Liver (tissue), 9 donors: ENCODE measurements around the gene C6orf89. TPM values are rescaled to one million over a fixed set of nuclear protein-coding genes. Genes with fewer than 3 reads are reported as not detected.

Source experiments
- DNase-seq: peaks from one replicate; pipeline ENCODE4 v3.0.0-alpha.2; 2017; ENCODE audit warnings: low spot score
- H3K27ac ChIP-seq, 2 donors: one replicate each; pipeline ENCODE4 v1.7.0; 2013; ENCODE audit warnings: inconsistent platforms in 2 of 2, low read length in 2 of 2, control low read depth in 1 of 2, low read depth in 1 of 2, mild to moderate bottlenecking in 1 of 2
- H3K27me3 ChIP-seq, 4 donors: one replicate each; pipeline versions ENCODE4 v1.6.1 to v1.7.0; 2013; ENCODE audit warnings: low read length in 3 of 4, inconsistent platforms in 1 of 4, mild to moderate bottlenecking in 1 of 4, moderate library complexity in 1 of 4; ENCODE audit not compliant: control insufficient read depth in 4 of 4, insufficient read depth in 4 of 4
- H3K36me3 ChIP-seq, 4 donors: one replicate each; pipeline versions ENCODE4 v1.6.1 to v1.7.0; 2013; ENCODE audit warnings: low read length in 3 of 4, mild to moderate bottlenecking in 3 of 4, low read depth in 1 of 4, moderate library complexity in 1 of 4; ENCODE audit not compliant: control insufficient read depth in 4 of 4, insufficient read depth in 3 of 4
- H3K4me1 ChIP-seq, 4 donors: one replicate each; pipeline versions ENCODE4 v1.6.1 to v1.7.0; 2013; ENCODE audit warnings: low read length in 3 of 4, mild to moderate bottlenecking in 3 of 4, moderate library complexity in 1 of 4; ENCODE audit not compliant: control insufficient read depth in 4 of 4, insufficient read depth in 4 of 4
- H3K4me3 ChIP-seq, 3 donors: one replicate each; pipeline versions ENCODE4 v1.6.1 to v1.7.0; 2013; ENCODE audit warnings: low read length in 3 of 3, control low read depth in 1 of 3, low read depth in 1 of 3, mild to moderate bottlenecking in 1 of 3
- H3K9ac ChIP-seq, 2 donors: one replicate each; pipeline ENCODE4 v1.7.0; 2013; ENCODE audit warnings: low read length in 2 of 2, mild to moderate bottlenecking in 2 of 2, moderate library complexity in 2 of 2, control low read depth in 1 of 2, low read depth in 1 of 2
- H3K9me3 ChIP-seq, 4 donors: one replicate each; pipeline versions ENCODE4 v1.6.1 to v1.7.0; 2013; ENCODE audit warnings: low read length in 3 of 4; ENCODE audit not compliant: control insufficient read depth in 4 of 4
- ATF3 ChIP-seq: IDR thresholded peaks from 2 replicates; pipeline ENCODE4 v1.6.1; 2016; ENCODE audit warnings: antibody characterized with exemption
- CTCF ChIP-seq: fragments of 150-350 bp; IDR thresholded peaks from 2 replicates; pipeline ENCODE4 v1.5.1; 2017; ENCODE audit warnings: improper control_type of control experiment, low read depth, low read length; ENCODE audit not compliant: missing input control
- EGR1 ChIP-seq, 2 donors: IDR thresholded peaks; 2 replicates each; pipeline ENCODE4 v1.6.1; 2016 to 2018; ENCODE audit warnings: antibody characterized with exemption in 2 of 2, low read depth in 2 of 2
- FOXA1 ChIP-seq: IDR thresholded peaks from 2 replicates; pipeline ENCODE4 v1.6.1; 2016; ENCODE audit warnings: antibody characterized with exemption
- FOXA2 ChIP-seq: IDR thresholded peaks from 2 replicates; pipeline ENCODE4 v1.6.1; 2016; ENCODE audit warnings: antibody characterized with exemption
- GABPA ChIP-seq, 2 donors: IDR thresholded peaks in 1 of 2; conservative IDR thresholded peaks in 1 of 2; 2 replicates each; pipeline ENCODE4 v1.6.1; 2016; ENCODE audit warnings: antibody characterized with exemption in 2 of 2, mild to moderate bottlenecking in 1 of 2, moderate library complexity in 1 of 2
- HNF4A ChIP-seq, 2 donors: conservative IDR thresholded peaks; 2 replicates each; pipeline ENCODE4 v1.6.1; 2016; ENCODE audit warnings: antibody characterized with exemption in 2 of 2, mild to moderate bottlenecking in 2 of 2
- HNF4G ChIP-seq: IDR thresholded peaks from 2 replicates; pipeline ENCODE4 v1.6.1; 2016; ENCODE audit warnings: antibody characterized with exemption
- JUND ChIP-seq, 2 donors: IDR thresholded peaks; 2 replicates each; pipeline ENCODE4 v1.6.1; 2016; ENCODE audit warnings: antibody characterized with exemption in 2 of 2
- MAX ChIP-seq: IDR thresholded peaks from 2 replicates; pipeline ENCODE4 v1.6.1; 2016; ENCODE audit warnings: antibody characterized with exemption
- NR2F2 ChIP-seq: IDR thresholded peaks from 2 replicates; pipeline ENCODE4 v1.6.1; 2016; ENCODE audit warnings: antibody characterized with exemption
- RAD21 ChIP-seq, 2 donors: IDR thresholded peaks; 2 replicates each; pipeline ENCODE4 v1.6.1; 2016; ENCODE audit warnings: antibody characterized with exemption in 2 of 2, mild to moderate bottlenecking in 2 of 2
- REST ChIP-seq: IDR thresholded peaks from 2 replicates; pipeline ENCODE4 v1.6.1; 2016; ENCODE audit warnings: antibody characterized with exemption, mild to moderate bottlenecking
- RXRA ChIP-seq, 2 donors: IDR thresholded peaks; 2 replicates each; pipeline ENCODE4 v1.6.1; 2017 to 2018; ENCODE audit warnings: antibody characterized with exemption in 2 of 2, mild to moderate bottlenecking in 1 of 2
- SP1 ChIP-seq: IDR thresholded peaks from 2 replicates; pipeline ENCODE4 v1.6.1; 2018; ENCODE audit warnings: antibody characterized with exemption, mild to moderate bottlenecking
- TAF1 ChIP-seq: conservative IDR thresholded peaks from 2 replicates; pipeline ENCODE4 v1.6.1; 2016; ENCODE audit warnings: antibody characterized with exemption, mild to moderate bottlenecking
- YY1 ChIP-seq: IDR thresholded peaks from 2 replicates; pipeline ENCODE4 v1.6.1; 2016; ENCODE audit warnings: antibody characterized with exemption, mild to moderate bottlenecking
- ZBTB33 ChIP-seq: IDR thresholded peaks from 2 replicates; pipeline ENCODE4 v1.6.1; 2016; ENCODE audit warnings: antibody characterized with exemption
- WGBS: extraction: QIAGEN DNeasy Blood & Tissue Kit; methylation state at CpG from one replicate; pipeline ENCODE4 v1.1.7; 2013; 5-methylcytosine and 5-hydroxymethylcytosine counted together
- polyA plus RNA-seq, 2 donors: library from polyadenylated mRNA; stranded (reverse) in 1 of 2; unstranded in 1 of 2; fragments of 200-250 nt in 1 of 2; fragments of >200 nt in 1 of 2; fragmentation: Nextera tagmentation in 1 of 2; extraction: Ambion mirVana in 1 of 2; gene quantifications; one replicate each; pipeline versions ENCODE4 v1.2.1 to v1.2.3, GENCODE V29; 2013 to 2015
- total RNA-seq, 2 donors: library from RNA; depleted of rRNA; stranded (reverse); fragments of >200 nt; gene quantifications; one replicate each; pipeline ENCODE4 v1.2.3, GENCODE V29; 2014
- donor health status: healthy.
- donor health status: healthy.
- donor health status: healthy.
- donor health status: healthy.
- donor health status: healthy.

Gene C6orf89
- total and polyA plus RNA-seq, 4 donors = 14.0 to 27.2 (median 21.0) TPM

- Histone ChIP-seq H3K27ac (no peak within 1 kb of the TSS), H3K27me3 (no peaks in the 10 kb centered on the region), H3K4me3 (no peak within 1 kb of the TSS), H3K4me1 (no peaks in the 10 kb centered on the region), H3K9ac (no peak within 1 kb of the TSS), H3K9me3 (no peaks in the 10 kb centered on the region), H3K36me3 (no peaks in the 10 kb centered on the region)
- no peak for DNase-seq
- TF ChIP-seq YY1 (no peak), FOXA2 (no peak), HNF4G (no peak), REST (no peak), RAD21 (IDR thresholded peaks at IDR 0.05) (no peak), RXRA (IDR thresholded peaks at IDR 0.05) (no peak), SP1 (no peak), FOXA1 (no peak), MAX (no peak), EGR1 (IDR thresholded peaks at IDR 0.05; ENCODE audit: low read depth in 2 of 2) (no peak), NR2F2 (no peak), ZBTB33 (no peak), ATF3 (no peak)
- WGBS = 77% methylated on average over 14 of the region's 14 CpGs
These were observed 68.6 kb downstream of the C6orf89 start, which contains the start of gene PI16 for GRCh38 chr6:36954262-36954931. Gene PI16 (plus strand): TSS chr6:36954738. CDS start chr6:36954761, 23 bp downstream.

- no peak for DNase-seq
- no peaks in the 10 kb centered on the region for H3K9me3 ChIP-seq
- 67% methylated on average over 6 of the region's 6 CpGs for WGBS
- no peaks in the 10 kb centered on the region for H3K4me1 ChIP-seq
- H3K27ac ChIP-seq = no peak overlapping the region
- no peaks in the 10 kb centered on the region for H3K36me3 ChIP-seq
- H3K4me3 ChIP-seq = no peak overlapping the region
- no peak overlapping the region for H3K9ac ChIP-seq
- H3K27me3 ChIP-seq = no peaks in the 10 kb centered on the region
- TF ChIP-seq HNF4A (conservative IDR thresholded peaks at IDR 0.05) = no peak
- TF ChIP-seq RAD21 (IDR thresholded peaks at IDR 0.05) = no peak
- TF ChIP-seq EGR1 (IDR thresholded peaks at IDR 0.05; ENCODE audit: low read depth in 2 of 2) = no peak
- no peak for TF ChIP-seq TAF1
- TF ChIP-seq SP1 = no peak
- no peak for TF ChIP-seq CTCF
- TF ChIP-seq FOXA1 = no peak
- TF ChIP-seq JUND (IDR thresholded peaks at IDR 0.05) = no peak
- no peak for TF ChIP-seq REST
- no peak for TF ChIP-seq MAX
- TF ChIP-seq FOXA2 = no peak
- no peak for TF ChIP-seq GABPA (IDR thresholded peaks at IDR 0.05 in 1 of 2, conservative IDR thresholded peaks at IDR 0.05 in 1 of 2)
- TF ChIP-seq NR2F2 = no peak
- no peak for TF ChIP-seq HNF4G
These were observed 69.4 kb downstream of the C6orf89 start for GRCh38 chr6:36955136-36955535.
